ENCODE data around the gene CBFA2T2.

Gene CBFA2T2

GRCh38 chr20:33555755-33556154 lies 65.9 kb downstream of the CBFA2T2 start:
- TF ChIP-seq SIN3A (IDR thresholded peaks at IDR 0.05; ENCODE audit: borderline replicate concordance, insufficient read depth, low read length) (no peak), FOXP2 (optimal IDR thresholded peaks at IDR 0.05; ENCODE audit: borderline replicate concordance, extremely low read depth, extremely low read length, insufficient read depth) (no peak), REST (IDR thresholded peaks at IDR 0.05; ENCODE audit: insufficient read depth in 1 of 2, low read depth in 2 of 2, low read length in 2 of 2) (no peak), POLR2AphosphoS5 (IDR thresholded peaks at IDR 0.05; ENCODE audit: low read depth, low read length) (no peak), TAF1 (IDR thresholded peaks at IDR 0.05; ENCODE audit: borderline replicate concordance, insufficient read depth, low read length) (no peak)

GRCh38 chr20:33556246-33556645 lies 66.3 kb downstream of the CBFA2T2 start:
- no peak for TF ChIP-seq POLR2AphosphoS5 (IDR thresholded peaks at IDR 0.05; ENCODE audit: low read depth, low read length)
- TF ChIP-seq REST (IDR thresholded peaks at IDR 0.05; ENCODE audit: insufficient read depth in 1 of 2, low read depth in 2 of 2, low read length in 2 of 2): no peak
- TF ChIP-seq SIN3A (IDR thresholded peaks at IDR 0.05; ENCODE audit: borderline replicate concordance, insufficient read depth, low read length): no peak
- TF ChIP-seq TAF1 (IDR thresholded peaks at IDR 0.05; ENCODE audit: borderline replicate concordance, insufficient read depth, low read length): no peak
- no peak for TF ChIP-seq FOXP2 (optimal IDR thresholded peaks at IDR 0.05; ENCODE audit: borderline replicate concordance, extremely low read depth, extremely low read length, insufficient read depth)

GRCh38 chr20:33558348-33559144 lies 68.7 kb downstream of the CBFA2T2 start:
- TF ChIP-seq POLR2AphosphoS5 (IDR thresholded peaks at IDR 0.05; ENCODE audit: low read depth, low read length) (no peak), SIN3A (IDR thresholded peaks at IDR 0.05; ENCODE audit: borderline replicate concordance, insufficient read depth, low read length) (no peak), TAF1 (IDR thresholded peaks at IDR 0.05; ENCODE audit: borderline replicate concordance, insufficient read depth, low read length) (no peak), REST (IDR thresholded peaks at IDR 0.05; ENCODE audit: insufficient read depth in 1 of 2, low read depth in 2 of 2, low read length in 2 of 2) (no peak), FOXP2 (optimal IDR thresholded peaks at IDR 0.05; ENCODE audit: borderline replicate concordance, extremely low read depth, extremely low read length, insufficient read depth) (no peak)

GRCh38 chr20:33559212-33559611 lies 69.3 kb downstream of the CBFA2T2 start:
- no peak for TF ChIP-seq SIN3A (IDR thresholded peaks at IDR 0.05; ENCODE audit: borderline replicate concordance, insufficient read depth, low read length)
- no peak for TF ChIP-seq REST (IDR thresholded peaks at IDR 0.05; ENCODE audit: insufficient read depth in 1 of 2, low read depth in 2 of 2, low read length in 2 of 2)
- no peak for TF ChIP-seq TAF1 (IDR thresholded peaks at IDR 0.05; ENCODE audit: borderline replicate concordance, insufficient read depth, low read length)
- TF ChIP-seq FOXP2 (optimal IDR thresholded peaks at IDR 0.05; ENCODE audit: borderline replicate concordance, extremely low read depth, extremely low read length, insufficient read depth): no peak
- no peak for TF ChIP-seq POLR2AphosphoS5 (IDR thresholded peaks at IDR 0.05; ENCODE audit: low read depth, low read length)

Measured in PFSK-1 (cell line).